K562 (cell line): ENCODE data around the gene POLE2. TPM values are rescaled to one million over a fixed set of nuclear protein-coding genes. Genes with fewer than 3 reads are reported as not detected.

Experiments
- CHD2 ChIP-seq: IDR thresholded peaks from 2 replicates; pipeline ENCODE4 v1.6.1; 2011; ENCODE audit warnings: low read depth, low read length
- ELF1 ChIP-seq: fragments of 200-800 bp; sonication (Bioruptor generic); IDR thresholded peaks from 2 replicates; pipeline ENCODE4 v1.6.1; 2016; ENCODE audit warnings: missing genetic modification characterization, missing compliant biosample characterization
- ELF4 ChIP-seq: fragments of 450-650 bp; formaldehyde crosslinking; IDR thresholded peaks from 2 replicates; pipeline ENCODE4 v1.4.0; 2022; ENCODE audit warnings: missing genetic modification characterization
- ELK3 ChIP-seq: fragments of 450-650 bp; formaldehyde crosslinking; IDR thresholded peaks from 2 replicates; pipeline ENCODE4 v1.4.0; 2020; ENCODE audit warnings: mild to moderate bottlenecking
- ETS1 ChIP-seq: conservative IDR thresholded peaks from 2 replicates; pipeline ENCODE4 v1.6.1; 2011; ENCODE audit warnings: low read depth, mild to moderate bottlenecking, low read length; ENCODE audit not compliant: control insufficient read depth
- FUS ChIP-seq: fragments of 200-400 bp; formaldehyde crosslinking; optimal IDR thresholded peaks from 2 replicates; pipeline ENCODE3; 2017; ENCODE audit warnings: low read depth, low read length
- GABPB2 ChIP-seq: fragments of 250-450 bp; sonication (Bioruptor Pico); conservative IDR thresholded peaks from 2 replicates; pipeline ENCODE4 v1.5.1; 2021; ENCODE audit warnings: mild to moderate bottlenecking
- KDM2B ChIP-seq: fragments of 250-450 bp; sonication (Bioruptor Pico); IDR thresholded peaks from 2 replicates; pipeline ENCODE4 v1.8.0; 2021; ENCODE audit warnings: mild to moderate bottlenecking, moderate library complexity
- NCOA4 ChIP-seq: fragments of 450-650 bp; IDR thresholded peaks from 2 replicates; pipeline ENCODE4 v1.6.1; 2018; ENCODE audit warnings: mild to moderate bottlenecking; ENCODE audit not compliant: partially characterized antibody
- NRF1 ChIP-seq, 2 experiments: fragments of 450-650 bp; IDR thresholded peaks in 1 of 2; conservative IDR thresholded peaks in 1 of 2; 2 replicates each; pipeline ENCODE4 v1.6.1; 2014; ENCODE audit warnings: mild to moderate bottlenecking in 2 of 2
- PML ChIP-seq: IDR thresholded peaks from 2 replicates; pipeline ENCODE4 v1.6.1; 2012; ENCODE audit warnings: low read length, inconsistent platforms
- SETDB1 ChIP-seq: IDR thresholded peaks from one replicate; pipeline ENCODE4 v1.6.1; 2012; ENCODE audit warnings: low read length, control low read depth, inconsistent platforms
- TBP ChIP-seq: optimal IDR thresholded peaks from 2 replicates; pipeline ENCODE3; 2011; ENCODE audit warnings: low read depth, low read length, improper control_type of control experiment
- TEAD1 ChIP-seq, 2 experiments: fragments of 450-650 bp in 1 of 2; sonication (generic) in 1 of 2; formaldehyde crosslinking; IDR thresholded peaks; 2 replicates each; pipeline versions ENCODE4 v1.4.0 to v1.8.0; 2020 to 2022; ENCODE audit warnings: mild to moderate bottlenecking in 2 of 2, missing genetic modification reagents in 1 of 2
- ZBTB12 ChIP-seq: fragments of 250-450 bp; sonication (Bioruptor Pico); IDR thresholded peaks from 2 replicates; pipeline ENCODE4 v1.4.0; 2020
- ZNF253 ChIP-seq: fragments of 250-450 bp; sonication (Bioruptor Pico); conservative IDR thresholded peaks from 2 replicates; pipeline ENCODE4 v1.6.1; 2021; ENCODE audit warnings: mild to moderate bottlenecking
- ZNF436 ChIP-seq: fragments of 250-450, 450-650 bp; sonication (Bioruptor Pico); formaldehyde crosslinking; IDR thresholded peaks from 2 replicates; pipeline ENCODE4 v1.7.0; 2020; ENCODE audit warnings: mild to moderate bottlenecking
- ZNF830 ChIP-seq: fragments of 250-450 bp; sonication (Bioruptor Pico); IDR thresholded peaks from 2 replicates; pipeline ENCODE4 v1.5.0; 2021; ENCODE audit warnings: mild to moderate bottlenecking
- polyA plus RNA-seq, 8 experiments: library from polyadenylated mRNA; depleted of rRNA in 4 of 8; stranded (reverse) in 5 of 8; unstranded in 3 of 8; fragments of >200 nt; fragmentation: Nextera tagmentation in 2 of 8; fragmentation: Illumina TruSeq in 1 of 8; extraction: Ambion mirVana in 2 of 8; extraction: Trizol in 1 of 8; gene quantifications; 2 replicates each; pipeline versions ENCODE4 v1.2.1 to v1.2.3, GENCODE V29; 2011 to 2014; ENCODE audit warnings: inconsistent platforms in 1 of 8, missing spikeins in 1 of 8
- total RNA-seq, 7 experiments: library from RNA; depleted of rRNA in 6 of 7; stranded (reverse); fragments of >200 nt in 6 of 7; fragmentation: Illumina TruSeq in 2 of 7; extraction: Trizol in 2 of 7; gene quantifications; 2 replicates each; pipeline versions ENCODE4 v1.2.1 to v1.2.3, GENCODE V29; 2011 to 2021; ENCODE audit warnings: low replicate concordance in 1 of 7
- TF ChIP-seq, protein P1 (sequence below): fragments of 250-450 bp; sonication (Bioruptor Pico); IDR thresholded peaks from 2 replicates; pipeline ENCODE4 v1.5.0; 2020; ENCODE audit warnings: mild to moderate bottlenecking, borderline replicate concordance

The POLE2 gene
- total and polyA plus RNA-seq, 9 of the 15 experiments (the other 6 are each of a cell fraction or from before 2014, with no cell fraction given): 30.7 to 78.4 (median 55.4) TPM

- TF ChIP-seq TBP: peak; percentile 85
- no peak for TF ChIP-seq ZBTB12 (CRISPR knock-in tag)
- peak; percentile 89 for TF ChIP-seq CHD2
- no peak for TF ChIP-seq ZNF253 (CRISPR knock-in tag)
- TF ChIP-seq ETS1: no peak
- TF ChIP-seq NRF1 (conservative IDR thresholded peaks at IDR 0.05 in 1 of 2, IDR thresholded peaks at IDR 0.05 in 1 of 2): peak; percentile 78 to 83
- 0 out of 4 replicates have a peak, but pooled peaks of 1 of the 2 experiments have one; percentile 73 for TF ChIP-seq TEAD1 (CRISPR knock-in tag; IDR thresholded peaks at IDR 0.05)
- no peak for TF ChIP-seq KDM2B
- TF ChIP-seq FUS: no peak
- no peak for TF ChIP-seq PML
- TF ChIP-seq ELF1 (tag): peak; percentile 58; the same call in 1 of the 2 replicates
- no peak for TF ChIP-seq ELF4 (CRISPR knock-in tag)
- no peak for TF ChIP-seq SETDB1
- TF ChIP-seq ELK3 (CRISPR knock-in tag): no peak
- TF ChIP-seq NCOA4: no peak
- TF ChIP-seq, protein P1, sequence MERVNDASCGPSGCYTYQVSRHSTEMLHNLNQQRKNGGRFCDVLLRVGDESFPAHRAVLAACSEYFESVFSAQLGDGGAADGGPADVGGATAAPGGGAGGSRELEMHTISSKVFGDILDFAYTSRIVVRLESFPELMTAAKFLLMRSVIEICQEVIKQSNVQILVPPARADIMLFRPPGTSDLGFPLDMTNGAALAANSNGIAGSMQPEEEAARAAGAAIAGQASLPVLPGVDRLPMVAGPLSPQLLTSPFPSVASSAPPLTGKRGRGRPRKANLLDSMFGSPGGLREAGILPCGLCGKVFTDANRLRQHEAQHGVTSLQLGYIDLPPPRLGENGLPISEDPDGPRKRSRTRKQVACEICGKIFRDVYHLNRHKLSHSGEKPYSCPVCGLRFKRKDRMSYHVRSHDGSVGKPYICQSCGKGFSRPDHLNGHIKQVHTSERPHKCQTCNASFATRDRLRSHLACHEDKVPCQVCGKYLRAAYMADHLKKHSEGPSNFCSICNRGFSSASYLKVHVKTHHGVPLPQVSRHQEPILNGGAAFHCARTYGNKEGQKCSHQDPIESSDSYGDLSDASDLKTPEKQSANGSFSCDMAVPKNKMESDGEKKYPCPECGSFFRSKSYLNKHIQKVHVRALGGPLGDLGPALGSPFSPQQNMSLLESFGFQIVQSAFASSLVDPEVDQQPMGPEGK: no peak
- no peak for TF ChIP-seq ZNF436 (CRISPR knock-in tag)
- no peak for TF ChIP-seq ZNF830
- no peak for TF ChIP-seq GABPB2 (CRISPR knock-in tag)
Measured at GRCh38 chr14:49598485-49599300, 89.3 kb downstream of the POLE2 start, which contains the start of gene LRR1 (continued).
